GM18867 (cell line): ENCODE data around the gene PPP1R12B.
"Not testable (repeated sequence)": the region's sequence is repeated elsewhere in the genome, so short reads cannot be mapped to it uniquely, and the experiment has no call there.

ENCODE experiments used
- ATAC-seq: cut with Tn5 transposase; IDR thresholded peaks from one replicate; pipeline ENCODE4 v1.9.1; 2021; ENCODE audit warnings: mild to moderate bottlenecking, moderate library complexity; ENCODE audit not compliant: unreplicated experiment

PPP1R12B gene

DNA sequence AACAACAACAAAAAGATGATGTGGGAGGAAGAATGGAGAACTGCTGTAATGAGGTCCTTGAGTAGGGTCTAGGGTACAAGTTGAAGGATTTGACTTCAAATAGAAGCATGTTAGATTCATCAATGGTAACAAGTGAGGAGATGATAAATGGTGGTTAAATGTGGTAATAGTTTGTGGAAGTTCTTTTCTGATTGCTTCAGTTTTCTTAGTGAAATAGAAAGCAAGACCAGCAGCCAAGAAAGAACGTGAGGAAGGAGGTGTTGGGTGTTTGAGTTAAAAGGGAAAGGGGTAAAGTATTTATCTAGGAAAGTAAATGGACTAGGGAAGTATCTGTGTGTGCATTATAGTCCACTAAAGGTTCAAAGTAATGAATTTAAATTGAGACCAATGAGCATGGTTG is 177.6 kb downstream of the PPP1R12B start:
- ATAC-seq = not testable (repeated sequence)

DNA sequence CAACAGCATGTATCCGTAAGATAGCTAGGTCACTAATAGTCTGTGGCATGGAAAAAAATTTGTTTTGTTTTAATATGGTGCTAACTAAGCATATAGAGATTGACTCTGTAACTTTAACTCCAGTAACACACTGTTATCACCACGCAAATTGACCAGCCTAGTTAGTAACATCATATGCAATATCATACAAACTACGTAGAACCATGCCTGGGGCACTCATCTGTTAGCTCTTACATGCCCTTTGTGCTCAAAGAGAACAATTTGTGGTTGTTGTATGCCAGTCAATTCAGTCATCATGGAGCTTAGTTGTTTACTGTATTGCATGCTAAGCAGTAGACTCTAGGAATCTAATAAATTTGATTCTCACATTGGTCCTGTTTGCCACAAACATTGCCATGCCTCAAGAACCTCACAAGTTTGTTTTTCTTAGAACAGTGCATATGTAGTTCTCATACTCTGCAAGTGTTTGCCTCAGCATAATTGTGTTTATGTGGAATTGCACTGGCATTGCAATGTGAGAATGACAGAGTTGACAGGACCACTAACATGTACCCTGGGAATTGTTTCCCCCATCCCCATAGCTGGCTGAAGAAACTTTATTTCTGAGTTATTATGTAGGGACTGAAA is 179.7 kb downstream of the PPP1R12B start:
- ATAC-seq = not testable (repeated sequence)

DNA sequence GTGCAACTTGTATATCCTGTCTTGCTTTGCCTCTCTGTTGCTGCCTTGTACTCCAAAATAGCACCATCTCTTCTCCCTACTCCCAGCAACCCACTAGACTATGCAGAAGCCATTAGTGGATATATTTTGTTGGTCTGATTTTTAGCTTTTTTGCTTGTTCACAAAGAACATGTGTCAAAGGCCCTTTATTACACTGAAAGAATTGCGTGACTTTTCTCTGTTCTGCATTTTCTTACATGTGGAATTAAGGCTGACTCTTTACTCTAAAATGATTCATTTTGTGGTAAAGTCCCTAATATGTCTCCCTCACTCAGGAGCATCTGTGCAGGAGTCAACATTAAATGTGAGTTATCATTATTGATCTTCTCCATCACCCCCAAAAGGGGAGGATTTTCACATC is 182.2 kb downstream of the PPP1R12B start:
- ATAC-seq = not testable (repeated sequence)

DNA sequence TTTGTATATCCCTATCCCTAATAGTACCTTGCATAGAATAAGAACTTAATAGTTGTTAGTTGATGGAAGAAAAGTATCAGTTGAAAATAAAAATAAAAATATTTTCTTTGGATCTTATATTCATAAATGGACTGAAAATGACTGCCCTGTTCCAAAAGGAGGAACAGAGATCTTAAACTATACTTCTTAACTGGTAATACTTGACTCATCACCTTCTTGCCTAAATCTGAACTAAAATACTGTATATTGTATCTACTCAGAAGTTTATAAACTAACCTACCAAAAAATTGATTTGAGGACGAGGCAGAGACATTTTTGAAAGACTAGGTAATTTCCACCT is 182.9 kb downstream of the PPP1R12B start:
- no peak for ATAC-seq

DNA sequence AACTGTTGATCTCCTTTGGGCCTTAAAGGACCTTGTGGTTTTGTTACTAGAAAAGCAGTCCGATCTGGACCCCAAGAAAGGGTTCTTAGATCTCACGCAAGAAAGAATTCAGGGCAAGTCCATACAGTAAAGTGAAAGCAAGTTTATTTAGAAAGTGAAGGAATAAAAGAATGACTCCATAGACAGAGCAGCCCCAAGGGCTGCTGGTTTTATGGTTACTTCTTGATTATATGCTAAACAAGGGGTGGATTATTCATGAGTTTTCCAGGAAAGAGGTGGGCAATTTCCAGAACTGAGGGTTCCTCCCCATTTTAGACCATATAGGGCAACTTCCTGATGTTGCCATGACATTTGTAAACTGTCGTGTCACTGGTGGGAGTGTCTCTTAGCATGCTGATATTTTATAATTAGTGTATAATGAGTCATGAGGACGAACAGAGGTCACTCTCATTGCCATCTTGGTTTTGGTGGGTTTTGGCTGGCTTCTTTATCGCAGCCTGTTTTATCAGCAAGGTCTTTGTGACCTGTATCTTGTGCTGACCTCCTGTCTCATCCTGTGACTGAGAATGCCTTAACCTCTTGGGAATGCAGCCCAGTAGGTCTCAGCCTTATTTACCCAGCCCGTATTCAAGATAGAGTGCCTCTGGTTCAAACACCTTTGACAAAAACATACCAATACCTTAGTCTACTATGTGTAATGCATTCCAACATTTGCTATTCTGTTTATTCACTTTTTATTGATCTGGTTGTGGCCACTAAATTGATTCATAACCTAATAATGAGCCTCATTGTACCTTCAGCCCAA is 183.5 kb downstream of the PPP1R12B start:
- ATAC-seq = not testable (repeated sequence)

DNA sequence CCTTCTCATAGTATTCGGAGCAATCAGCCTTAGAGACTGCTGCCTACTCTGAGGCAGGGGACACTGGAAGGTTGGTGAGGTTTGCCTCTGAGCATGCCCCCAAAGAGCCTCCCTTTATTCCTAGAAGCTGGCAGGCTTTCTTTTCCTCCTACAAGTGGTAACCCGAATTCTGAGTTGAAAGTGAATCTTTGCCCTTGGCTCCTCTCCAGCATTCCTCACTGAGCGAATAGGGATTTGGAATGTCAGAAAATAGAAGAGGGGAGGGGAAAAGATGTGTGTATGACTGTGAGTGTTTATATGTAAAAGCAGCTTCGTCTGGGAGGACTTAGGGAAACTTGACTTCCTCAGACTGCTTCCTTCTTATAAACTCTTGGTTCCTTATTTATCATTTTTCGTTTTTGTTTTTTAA is 190.7 kb downstream of the PPP1R12B start:
- ATAC-seq = not testable (repeated sequence)

DNA sequence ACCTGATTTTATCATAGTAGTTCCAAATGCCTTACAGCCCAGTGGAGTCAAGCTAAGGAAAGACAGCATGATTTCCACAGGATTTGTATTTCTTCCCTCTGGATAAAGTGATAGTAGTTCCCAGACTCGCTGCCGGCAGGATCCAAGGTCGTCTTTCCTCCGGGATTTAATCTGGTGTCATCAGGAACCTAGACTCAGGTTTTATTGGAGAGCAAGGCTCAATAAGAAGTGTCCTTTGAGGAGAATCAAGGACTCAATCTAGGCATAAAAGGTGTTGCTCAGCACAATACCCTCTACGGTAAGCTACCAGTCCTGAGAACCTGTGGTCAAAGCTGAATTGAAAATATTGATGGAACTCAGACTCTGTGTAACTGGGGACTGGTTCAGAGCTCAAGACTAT is 191.1 kb downstream of the PPP1R12B start:
- ATAC-seq = not testable (repeated sequence)

DNA sequence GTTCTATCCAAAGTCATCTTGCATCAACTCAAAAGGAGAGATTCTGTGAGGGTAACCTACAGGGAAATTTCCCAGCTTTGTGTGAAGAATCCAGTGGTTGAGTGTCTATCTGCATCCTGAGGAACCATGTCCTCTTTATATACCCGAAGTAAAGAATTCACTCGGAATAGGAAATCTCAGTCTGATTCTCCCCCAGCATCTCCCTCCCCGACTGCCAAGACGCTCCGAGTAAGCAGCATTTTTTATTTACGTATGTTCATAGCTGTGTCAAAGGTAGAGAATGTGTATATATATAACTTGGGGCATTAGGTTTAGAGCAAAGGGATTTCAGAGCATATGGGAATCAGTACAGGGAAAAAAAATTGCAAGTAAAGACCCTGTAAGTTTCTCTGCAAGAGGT is 191.5 kb downstream of the PPP1R12B start:
- no peak for ATAC-seq

DNA sequence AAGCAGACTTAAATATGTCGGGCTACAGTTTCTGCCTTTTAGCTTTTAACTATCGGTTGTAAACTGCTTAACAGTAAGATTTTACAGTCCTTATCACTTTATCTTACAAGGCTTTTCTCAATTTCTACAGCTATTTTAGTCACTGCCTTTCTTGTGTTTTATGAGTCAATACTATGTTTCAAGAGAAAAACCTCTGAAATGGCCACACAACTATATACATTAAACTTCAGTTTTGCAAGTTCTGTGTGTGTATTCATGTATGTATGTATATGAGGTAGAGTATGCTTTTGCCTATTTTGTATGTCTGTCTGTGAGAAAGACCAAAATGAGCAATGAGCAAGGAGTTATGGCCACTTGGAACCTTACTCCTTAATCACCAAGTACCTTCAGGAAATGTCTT is 191.9 kb downstream of the PPP1R12B start:
- no peak for ATAC-seq

DNA sequence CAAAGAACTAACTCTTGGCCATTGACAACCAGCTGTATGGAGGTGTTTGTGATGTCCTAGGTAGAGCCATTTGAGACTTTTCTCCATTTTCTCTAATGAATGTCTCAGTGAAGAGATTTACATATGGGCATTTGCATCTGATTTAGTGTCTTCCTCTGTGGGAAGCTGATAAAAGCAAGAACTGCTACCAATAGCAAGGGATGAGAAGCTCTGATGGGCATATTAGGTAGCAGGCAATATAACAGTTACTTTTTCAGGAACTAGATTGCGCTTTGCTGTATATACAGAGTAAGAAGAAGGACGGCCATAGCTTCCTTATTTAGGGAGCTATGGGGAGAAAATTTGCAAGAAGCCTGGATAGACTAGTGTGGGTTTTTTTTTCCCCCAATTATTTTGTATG is 192.4 kb downstream of the PPP1R12B start:
- ATAC-seq = not testable (repeated sequence)

DNA sequence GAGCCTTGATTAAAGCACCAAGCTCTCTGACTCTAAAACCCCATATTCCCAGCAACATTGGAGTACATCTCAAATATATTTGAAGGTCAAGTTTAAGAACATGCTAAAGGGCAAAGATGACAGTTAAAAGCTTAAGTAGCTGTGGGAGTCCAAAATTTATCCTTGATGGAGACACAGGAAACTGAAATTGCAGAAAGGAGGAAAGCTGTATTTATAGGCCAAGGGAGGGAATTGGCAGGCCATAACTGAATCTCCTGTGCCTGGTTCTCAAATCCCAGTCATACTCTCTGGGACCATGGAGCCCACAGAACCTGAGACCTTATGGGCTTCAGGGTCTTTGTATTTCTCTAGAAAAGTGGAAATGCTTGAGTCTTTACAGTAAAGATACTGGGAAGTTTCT is 193.9 kb downstream of the PPP1R12B start:
- not testable (repeated sequence) for ATAC-seq

DNA sequence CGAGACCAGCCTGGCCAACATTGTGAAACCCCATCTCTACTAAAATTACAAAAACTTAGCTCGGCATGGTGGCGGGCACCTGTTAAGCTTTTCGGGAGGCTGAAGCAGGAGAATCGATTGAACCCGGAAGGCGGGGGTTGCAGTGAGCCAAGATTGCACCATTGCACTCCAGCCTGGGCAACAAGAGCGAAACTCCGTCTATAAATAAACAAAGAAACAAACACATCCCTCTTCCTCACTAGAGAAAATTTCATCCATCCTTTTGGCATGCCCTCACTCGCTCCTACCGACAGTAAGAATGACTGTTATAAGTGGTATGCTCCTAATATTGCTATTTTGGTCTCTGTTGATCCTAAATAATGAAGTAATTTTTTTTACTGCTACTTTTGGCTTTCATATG is 195.0 kb downstream of the PPP1R12B start:
- ATAC-seq = not testable (repeated sequence)

DNA sequence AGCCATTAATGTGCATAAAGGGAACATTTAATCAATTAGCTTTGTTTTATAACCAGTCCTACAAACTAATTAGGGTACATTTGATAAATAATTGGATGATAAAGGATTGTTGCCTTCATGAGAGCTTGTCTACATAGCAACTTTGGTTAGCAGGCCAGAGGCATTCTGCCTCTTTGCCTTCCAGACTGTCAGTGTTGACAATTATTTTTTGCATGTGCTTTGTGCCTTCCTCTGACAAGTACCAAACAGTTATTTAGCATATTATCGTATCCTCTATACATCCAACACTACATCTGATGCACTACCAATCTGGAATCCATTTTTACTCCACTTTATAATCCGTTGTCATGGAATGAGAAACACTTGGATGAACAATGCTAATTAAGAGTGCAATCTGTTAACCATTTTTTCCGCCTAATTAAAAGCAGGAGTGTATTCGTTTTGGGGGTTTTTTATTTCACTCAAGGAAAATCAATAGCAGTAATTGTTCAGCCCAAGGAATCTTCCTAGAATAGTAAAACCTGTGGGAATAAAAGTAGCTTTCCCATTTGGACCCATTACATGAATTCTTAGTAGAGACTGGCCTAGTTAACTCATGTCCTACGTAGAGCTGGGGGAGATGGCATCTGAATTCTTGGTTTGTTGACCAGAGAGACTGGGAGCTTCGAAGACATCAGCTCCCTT is 196.4 kb downstream of the PPP1R12B start:
- not testable (repeated sequence) for ATAC-seq

DNA sequence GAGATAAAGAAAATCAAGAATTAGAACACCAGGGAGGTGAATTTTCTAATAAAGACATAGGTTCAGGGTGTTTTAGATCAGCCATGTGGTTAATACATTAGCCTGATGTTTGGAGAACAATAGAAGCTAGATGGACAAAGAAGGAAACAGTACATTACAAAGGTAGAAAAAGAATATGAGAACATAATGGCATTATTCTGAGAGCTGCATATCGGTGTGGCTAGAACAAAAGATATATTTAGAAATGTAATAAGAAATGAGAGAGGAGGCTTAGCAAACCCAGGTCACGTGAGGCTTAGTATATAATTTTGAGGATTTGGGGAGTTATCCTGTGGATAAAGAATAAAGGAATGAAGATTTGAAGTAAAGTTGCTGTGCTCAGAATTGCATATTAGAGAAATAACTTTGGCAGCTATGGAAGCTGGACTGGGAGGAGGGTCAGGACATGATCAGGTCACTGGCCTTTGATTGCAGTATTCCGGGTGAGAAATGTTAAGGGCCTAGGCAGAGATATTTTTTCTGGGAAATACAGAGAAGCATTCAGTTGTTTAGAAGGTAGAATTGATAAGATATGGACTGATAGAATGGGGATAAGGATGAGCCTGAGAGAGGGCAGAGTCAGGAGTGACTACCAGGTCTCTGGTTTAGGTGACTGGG is 197.3 kb downstream of the PPP1R12B start:
- ATAC-seq = not testable (repeated sequence)

DNA sequence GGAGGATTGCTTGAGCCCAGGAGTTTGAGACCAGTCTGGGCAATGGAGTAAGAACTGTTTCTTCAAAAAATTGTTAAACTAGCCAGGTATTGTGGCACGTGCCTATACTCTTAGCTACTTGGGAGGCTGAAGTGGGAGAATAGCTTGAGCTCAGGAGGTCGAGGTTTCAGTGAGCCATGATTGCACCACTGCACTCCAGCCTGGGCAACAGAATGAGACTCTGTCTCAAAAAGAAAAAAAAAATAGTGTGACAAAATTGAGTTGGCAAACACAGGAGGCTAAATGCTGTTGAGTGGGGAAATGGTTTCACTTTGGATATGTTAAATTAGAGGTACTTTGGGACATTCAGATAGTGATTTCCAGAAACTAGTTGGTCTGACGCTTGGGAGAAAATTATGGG is 197.9 kb downstream of the PPP1R12B start:
- ATAC-seq = peak; percentile 25

DNA sequence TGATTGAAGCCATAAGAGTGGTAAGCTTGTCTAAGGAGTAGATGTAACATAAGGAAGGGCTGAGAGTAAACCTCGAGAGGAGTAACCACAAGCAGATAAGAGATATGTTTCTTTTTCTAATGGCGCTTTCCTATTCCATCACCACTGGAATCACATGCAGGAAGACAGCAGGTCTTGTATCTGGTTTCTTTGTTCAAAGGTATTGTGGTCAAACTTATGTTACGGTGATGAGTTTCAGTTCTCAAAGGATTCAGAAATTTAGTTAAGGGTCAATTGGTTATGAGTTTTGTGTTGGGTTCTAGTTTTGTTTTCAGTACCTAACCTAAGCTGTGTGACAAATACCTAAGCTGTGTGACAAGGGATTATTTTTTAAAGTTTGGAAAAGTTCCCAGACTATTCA is 198.3 kb downstream of the PPP1R12B start:
- ATAC-seq = peak; percentile 88

DNA sequence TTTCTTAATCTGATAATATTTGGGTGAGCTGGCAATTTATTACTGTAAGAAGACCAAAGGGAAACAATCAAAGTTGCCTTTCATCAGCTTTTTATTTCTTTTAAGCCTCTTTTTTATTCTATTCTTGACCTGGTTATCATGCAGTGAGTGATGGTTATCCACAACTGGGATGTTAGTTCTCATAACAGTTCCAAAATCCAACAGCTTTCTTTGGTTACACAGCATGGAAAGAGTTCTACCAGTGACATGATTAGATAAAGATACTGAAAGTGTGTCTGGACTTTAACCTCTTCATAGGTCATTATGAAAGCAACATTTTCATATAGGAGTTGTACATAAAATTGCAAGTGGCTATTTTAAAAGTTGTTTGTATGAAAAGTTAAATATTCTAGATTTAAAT is 198.7 kb downstream of the PPP1R12B start:
- ATAC-seq = peak; percentile 55

DNA sequence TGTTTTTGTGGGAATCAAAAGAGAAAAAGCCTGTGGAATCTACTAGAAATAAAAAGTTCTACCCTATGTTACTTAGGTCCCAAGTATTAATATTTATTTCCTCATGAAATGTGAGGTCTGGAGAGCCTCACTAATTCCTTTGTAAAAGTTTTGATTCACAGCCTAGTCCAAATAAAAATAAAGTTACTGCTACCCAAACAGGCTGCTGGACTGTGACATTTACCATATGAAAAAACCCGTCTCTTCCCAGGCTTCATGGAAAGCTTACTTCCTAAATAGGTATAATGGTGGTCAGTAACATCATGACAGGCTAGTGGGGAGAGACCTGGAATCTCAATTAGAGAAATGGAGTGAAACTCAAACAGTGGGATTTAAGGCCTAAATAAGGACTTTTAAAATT is 201.6 kb downstream of the PPP1R12B start:
- ATAC-seq = not testable (repeated sequence)

DNA sequence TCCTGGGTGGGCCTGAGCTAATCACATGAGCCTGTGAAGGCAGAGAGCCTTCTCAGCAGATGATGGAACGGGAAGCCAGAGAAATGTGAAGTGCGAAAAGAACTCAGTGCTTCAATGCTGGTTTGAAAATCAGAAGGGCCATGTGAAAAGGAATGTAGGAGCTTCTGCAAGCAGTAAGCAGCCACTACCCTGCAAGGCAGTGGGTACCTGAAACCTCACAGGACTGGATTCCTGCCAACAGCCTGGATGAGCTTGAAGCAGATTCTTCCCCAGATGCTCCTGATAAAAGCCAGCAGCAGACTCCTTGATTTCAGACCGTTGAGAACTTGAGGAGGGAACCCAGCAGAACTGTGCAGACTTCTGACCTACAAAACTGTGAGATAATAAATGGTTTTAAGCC is 203.2 kb downstream of the PPP1R12B start:
- ATAC-seq = no peak

DNA sequence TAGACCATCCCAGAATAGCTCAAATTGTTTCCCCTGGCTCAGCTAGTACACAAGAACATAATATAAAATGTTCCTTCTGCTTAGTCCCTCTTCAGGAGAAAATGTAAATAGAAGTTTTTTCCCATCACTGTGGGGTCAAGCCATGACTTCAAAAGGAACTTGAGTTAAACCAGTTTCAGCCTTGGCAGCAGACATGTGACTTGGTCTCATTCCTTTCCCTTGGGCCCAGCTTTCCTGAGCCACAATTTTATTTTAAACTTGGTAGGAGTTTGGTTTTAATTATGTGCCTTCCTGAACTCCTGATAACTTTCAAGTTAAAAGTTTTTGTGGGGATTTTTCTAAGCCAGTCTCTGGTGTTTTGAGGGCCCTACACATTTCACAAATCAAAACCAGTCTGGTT is 204.1 kb downstream of the PPP1R12B start:
- not testable (repeated sequence) for ATAC-seq

DNA sequence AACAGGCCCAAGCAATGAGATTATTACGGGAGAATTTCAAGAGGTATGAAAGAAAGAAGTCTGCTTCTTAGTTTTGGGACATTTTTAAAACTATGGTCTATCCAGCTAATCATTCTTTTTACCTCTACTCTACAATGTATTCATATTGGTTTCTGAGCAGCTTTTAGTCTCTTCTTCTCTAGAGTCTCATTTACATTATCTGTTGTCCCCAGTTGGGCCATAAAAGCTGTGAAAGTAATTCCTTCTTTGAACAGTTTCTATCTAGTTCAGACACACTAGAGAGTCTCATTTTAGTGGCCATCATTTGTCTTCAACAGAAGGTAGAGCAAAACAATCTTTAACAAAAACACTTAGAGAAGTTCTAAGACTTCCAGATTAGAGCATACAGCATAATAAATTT is 204.6 kb downstream of the PPP1R12B start:
- ATAC-seq = not testable (repeated sequence)
